ENCODE measurements around the gene TWF2.

- TF ChIP-seq EZH2 (IDR thresholded peaks at IDR 0.05) (no peak), POLR2AphosphoS5 (IDR thresholded peaks at IDR 0.05; ENCODE audit: borderline replicate concordance, low read depth, low read length) (no peak)
Observed at GRCh38 chr3:52217409-52217805, 21.6 kb downstream of the TWF2 start.

All from SK-N-MC (cell line).